Esophagus squamous epithelium (tissue), 4 donors: ENCODE measurements around the gene ZCCHC9.

Source experiments
- POLR2A ChIP-seq, 4 donors: fragments of 450-650 bp; IDR thresholded peaks; one replicate each; pipeline ENCODE4 v1.6.1; 2017; ENCODE audit warnings: antibody characterized with exemption in 4 of 4, mild to moderate bottlenecking in 4 of 4, moderate library complexity in 3 of 4
- TF ChIP-seq, protein P1 (sequence below), 6 experiments: fragments of 450-650 bp in 4 of 6; fragments of 200-600 bp in 2 of 6; sonication (generic) in 2 of 6; IDR thresholded peaks; one replicate each; pipeline ENCODE4 v1.5.1; 2016 to 2019; ENCODE audit warnings: antibody characterized with exemption in 6 of 6, mild to moderate bottlenecking in 4 of 6, moderate library complexity in 4 of 6

DNA sequence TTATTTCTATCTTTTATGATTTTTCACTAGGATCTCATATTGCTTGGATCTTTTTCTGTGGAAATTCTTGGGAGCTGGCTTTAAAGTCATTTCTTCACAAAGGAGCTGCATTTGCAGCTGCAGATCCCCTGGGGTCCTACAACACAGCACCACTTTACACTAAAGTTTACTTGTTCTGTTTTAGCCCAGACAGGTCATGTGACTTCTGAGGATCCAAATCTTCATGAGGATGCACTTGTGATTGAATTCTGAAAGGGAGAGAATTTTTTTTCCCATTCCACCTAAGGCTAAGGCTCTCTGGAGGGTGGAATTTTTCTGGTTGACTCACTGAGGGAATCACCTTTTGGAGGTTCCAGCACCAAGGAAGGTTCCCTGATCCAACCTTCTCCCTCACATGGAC is 49.1 kb downstream of the ZCCHC9 start:
- TF ChIP-seq, protein P1, sequence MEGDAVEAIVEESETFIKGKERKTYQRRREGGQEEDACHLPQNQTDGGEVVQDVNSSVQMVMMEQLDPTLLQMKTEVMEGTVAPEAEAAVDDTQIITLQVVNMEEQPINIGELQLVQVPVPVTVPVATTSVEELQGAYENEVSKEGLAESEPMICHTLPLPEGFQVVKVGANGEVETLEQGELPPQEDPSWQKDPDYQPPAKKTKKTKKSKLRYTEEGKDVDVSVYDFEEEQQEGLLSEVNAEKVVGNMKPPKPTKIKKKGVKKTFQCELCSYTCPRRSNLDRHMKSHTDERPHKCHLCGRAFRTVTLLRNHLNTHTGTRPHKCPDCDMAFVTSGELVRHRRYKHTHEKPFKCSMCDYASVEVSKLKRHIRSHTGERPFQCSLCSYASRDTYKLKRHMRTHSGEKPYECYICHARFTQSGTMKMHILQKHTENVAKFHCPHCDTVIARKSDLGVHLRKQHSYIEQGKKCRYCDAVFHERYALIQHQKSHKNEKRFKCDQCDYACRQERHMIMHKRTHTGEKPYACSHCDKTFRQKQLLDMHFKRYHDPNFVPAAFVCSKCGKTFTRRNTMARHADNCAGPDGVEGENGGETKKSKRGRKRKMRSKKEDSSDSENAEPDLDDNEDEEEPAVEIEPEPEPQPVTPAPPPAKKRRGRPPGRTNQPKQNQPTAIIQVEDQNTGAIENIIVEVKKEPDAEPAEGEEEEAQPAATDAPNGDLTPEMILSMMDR (IDR thresholded peaks at IDR 0.05) = no peak
- no peak for TF ChIP-seq POLR2A (IDR thresholded peaks at IDR 0.05)
